ENCODE results near the gene NUTF2. TPM values are rescaled to one million over a fixed set of nuclear protein-coding genes. Genes with fewer than 3 reads are reported as not detected.
A peak's percentile ranks its signal among the peaks of the same experiment; 100 is the strongest.

Gene NUTF2
- total RNA-seq, 1 experiment from 2014 or later, result 200 TPM

- TF ChIP-seq ZNF512 (CRISPR knock-in tag; IDR thresholded peaks at IDR 0.05; ENCODE audit: borderline replicate concordance) (no peak), ZNF671 (CRISPR knock-in tag; IDR thresholded peaks at IDR 0.05) (peak; percentile 76), SP1 (CRISPR knock-in tag; conservative IDR thresholded peaks at IDR 0.05) (peak; percentile 89), ZNF425 (CRISPR knock-in tag; conservative IDR thresholded peaks at IDR 0.05) (no peak), ZMAT4 (CRISPR knock-in tag; IDR thresholded peaks at IDR 0.05) (peak; percentile 62; the same call in 1 of the 2 replicates), EMX1 (CRISPR knock-in tag; IDR thresholded peaks at IDR 0.05) (0 out of 2 replicates have a peak, but pooled peaks have one; percentile 92), PREB (CRISPR knock-in tag; IDR thresholded peaks at IDR 0.05; ENCODE audit: borderline replicate concordance) (peak; percentile 84; the same call in 1 of the 2 replicates), NR3C1 (CRISPR knock-in tag; conservative IDR thresholded peaks at IDR 0.05; ENCODE audit: low read depth) (no peak), ZNF138 (CRISPR knock-in tag; conservative IDR thresholded peaks at IDR 0.05) (no peak), ZNF396 (CRISPR knock-in tag; IDR thresholded peaks at IDR 0.05; ENCODE audit: borderline replicate concordance) (no peak), ZSCAN18 (CRISPR knock-in tag; IDR thresholded peaks at IDR 0.05) (no peak), ZNF121 (CRISPR knock-in tag; IDR thresholded peaks at IDR 0.05) (no peak), CREM (CRISPR knock-in tag; IDR thresholded peaks at IDR 0.05) (peak; percentile 56; the same call in 1 of the 2 replicates), ESRRA (CRISPR knock-in tag; IDR thresholded peaks at IDR 0.05; ENCODE audit: borderline replicate concordance) (peak; percentile 84; the same call in 1 of the 2 replicates), SMAD4 (CRISPR knock-in tag; IDR thresholded peaks at IDR 0.05) (no peak), HMGXB4 (CRISPR knock-in tag; IDR thresholded peaks at IDR 0.05) (peak; percentile 73; the same call in 1 of the 2 replicates), TEAD4 (CRISPR knock-in tag; IDR thresholded peaks at IDR 0.05) (0 out of 2 replicates have a peak, but pooled peaks have one; percentile 39), CTCF (IDR thresholded peaks at IDR 0.05) (no peak), TP53 (CRISPR knock-in tag; IDR thresholded peaks at IDR 0.05) (no peak), OVOL2 (CRISPR knock-in tag; IDR thresholded peaks at IDR 0.05; ENCODE audit: borderline replicate concordance) (peak; percentile 71; the same call in 1 of the 2 replicates), MAX (CRISPR knock-in tag; IDR thresholded peaks at IDR 0.05) (peak; percentile 57; the same call in 1 of the 2 replicates), GTF2I (CRISPR knock-in tag; conservative IDR thresholded peaks at IDR 0.05) (no peak), E2F1 (CRISPR knock-in tag; IDR thresholded peaks at IDR 0.05) (0 out of 2 replicates have a peak, but pooled peaks have one; percentile 15)
Measured at GRCh38 chr16:67872631-67873434, 26.1 kb downstream of the NUTF2 start, which contains the start of gene EDC4 (continued).

Data from WTC11 (cell line).